KMS-11 (cell line): ENCODE measurements around the gene FNDC3B.

Experiments used
- H2AFZ ChIP-seq: fragments of 200-600 bp; sonication (generic); 2 replicates; pipeline ENCODE4 v1.6.1; 2016; ENCODE audit warnings: antibody characterized with exemption, mixed run types, low read depth
- H3K27ac ChIP-seq: fragments of 200-600 bp; sonication (generic); 2 replicates; pipeline ENCODE4 v1.6.1; 2016; ENCODE audit warnings: mild to moderate bottlenecking, mixed run types
- H3K27me3 ChIP-seq: fragments of 200-600 bp; sonication (generic); 2 replicates; pipeline ENCODE4 v1.6.1; 2017; ENCODE audit warnings: mild to moderate bottlenecking, low read depth, mixed run types, moderate library complexity; ENCODE audit not compliant: insufficient read depth
- H3K36me3 ChIP-seq: fragments of 200-600 bp; sonication (generic); 2 replicates; pipeline ENCODE4 v1.6.1; 2017; ENCODE audit warnings: mild to moderate bottlenecking, mixed run types; ENCODE audit not compliant: insufficient read depth
- H3K4me1 ChIP-seq: fragments of 200-600 bp; sonication (generic); 2 replicates; pipeline ENCODE4 v1.6.1; 2016; ENCODE audit warnings: mild to moderate bottlenecking, low read depth, mixed run types; ENCODE audit not compliant: poor library complexity, severe bottlenecking
- H3K4me2 ChIP-seq: fragments of 200-600 bp; sonication (generic); 2 replicates; pipeline ENCODE4 v1.7.0; 2016; ENCODE audit warnings: mild to moderate bottlenecking, mixed run types
- H3K4me3 ChIP-seq: fragments of 200-600 bp; sonication (generic); IDR thresholded peaks from 2 replicates; pipeline ENCODE4 v1.6.1; 2017; ENCODE audit warnings: low read depth, low read length, mixed read lengths; ENCODE audit not compliant: insufficient read depth
- H3K79me2 ChIP-seq: fragments of 200-600 bp; sonication (generic); 2 replicates; pipeline ENCODE4 v1.6.1; 2016; ENCODE audit warnings: low read depth, mixed run types; ENCODE audit not compliant: insufficient read depth
- H3K9ac ChIP-seq: fragments of 200-600 bp; sonication (generic); 2 replicates; pipeline ENCODE4 v1.6.1; 2016; ENCODE audit warnings: mild to moderate bottlenecking, mixed run types
- H4K20me1 ChIP-seq: fragments of 200-600 bp; sonication (generic); 2 replicates; pipeline ENCODE4 v1.6.1; 2016; ENCODE audit warnings: mild to moderate bottlenecking, mixed run types; ENCODE audit not compliant: insufficient read depth
- CTCF ChIP-seq: fragments of 200-600 bp; sonication (generic); conservative IDR thresholded peaks from 2 replicates; pipeline ENCODE4 v1.6.1; 2017; ENCODE audit warnings: low read depth, mild to moderate bottlenecking, antibody characterized with exemption, low read length, moderate library complexity, mixed read lengths

The FNDC3B gene

GRCh38 chr3:172057624-172058327, 18.4 kb downstream of the FNDC3B start:
- H3K36me3 ChIP-seq: 0 out of 2 replicates have a peak, but pooled peaks cover 2% of the 10 kb centered on the region
- TF ChIP-seq CTCF: no peak
- no peak overlapping the region for H3K4me3 ChIP-seq
- H3K4me2 ChIP-seq: no peak overlapping the region
- no peaks in the 10 kb centered on the region for H3K27me3 ChIP-seq
- peaks cover 100% of the 10 kb centered on the region for H3K79me2 ChIP-seq
- H2AFZ ChIP-seq: no peak overlapping the region
- peaks cover 25% of the 10 kb centered on the region for H4K20me1 ChIP-seq
- H3K9ac ChIP-seq: no peak overlapping the region
- peaks cover 59% of the 10 kb centered on the region for H3K4me1 ChIP-seq
- H3K27ac ChIP-seq: no peak overlapping the region

- Histone ChIP-seq H4K20me1 (peaks cover 20% of the 10 kb centered on the region), H3K79me2 (peaks cover 100% of the 10 kb centered on the region), H3K4me2 (no peak overlapping the region), H3K4me3 (no peak overlapping the region), H3K27me3 (no peaks in the 10 kb centered on the region), H2AFZ (no peak overlapping the region), H3K4me1 (peaks cover 53% of the 10 kb centered on the region), H3K9ac (no peak overlapping the region), H3K27ac (no peak overlapping the region), H3K36me3 (0 out of 2 replicates have a peak, but pooled peaks cover 2% of the 10 kb centered on the region)
- no peak for TF ChIP-seq CTCF
Observed at GRCh38 chr3:172059532-172059931, 20.2 kb downstream of the FNDC3B start.

GRCh38 chr3:172060234-172060633, 20.9 kb downstream of the FNDC3B start:
- H3K9ac ChIP-seq: no peak overlapping the region
- H3K4me2 ChIP-seq: no peak overlapping the region
- H3K4me1 ChIP-seq: peaks cover 53% of the 10 kb centered on the region
- no peaks in the 10 kb centered on the region for H3K27me3 ChIP-seq
- no peak overlapping the region for H3K27ac ChIP-seq
- H4K20me1 ChIP-seq: peaks cover 15% of the 10 kb centered on the region
- peaks cover 100% of the 10 kb centered on the region for H3K79me2 ChIP-seq
- no peak overlapping the region for H3K4me3 ChIP-seq
- TF ChIP-seq CTCF: no peak
- H3K36me3 ChIP-seq: no peaks in the 10 kb centered on the region
- H2AFZ ChIP-seq: no peak overlapping the region

- Histone ChIP-seq H3K27me3 (no peaks in the 10 kb centered on the region), H3K9ac (no peak overlapping the region), H3K36me3 (no peaks in the 10 kb centered on the region), H2AFZ (no peak overlapping the region), H3K4me1 (peaks cover 56% of the 10 kb centered on the region), H3K79me2 (peaks cover 100% of the 10 kb centered on the region), H3K27ac (no peak overlapping the region), H4K20me1 (peaks cover 27% of the 10 kb centered on the region), H3K4me3 (no peak overlapping the region), H3K4me2 (no peak overlapping the region)
- no peak for TF ChIP-seq CTCF
Observed at GRCh38 chr3:172061724-172062184, 22.4 kb downstream of the FNDC3B start.
